ENCODE results near the gene PHLDA1.

The PHLDA1 gene

DNA sequence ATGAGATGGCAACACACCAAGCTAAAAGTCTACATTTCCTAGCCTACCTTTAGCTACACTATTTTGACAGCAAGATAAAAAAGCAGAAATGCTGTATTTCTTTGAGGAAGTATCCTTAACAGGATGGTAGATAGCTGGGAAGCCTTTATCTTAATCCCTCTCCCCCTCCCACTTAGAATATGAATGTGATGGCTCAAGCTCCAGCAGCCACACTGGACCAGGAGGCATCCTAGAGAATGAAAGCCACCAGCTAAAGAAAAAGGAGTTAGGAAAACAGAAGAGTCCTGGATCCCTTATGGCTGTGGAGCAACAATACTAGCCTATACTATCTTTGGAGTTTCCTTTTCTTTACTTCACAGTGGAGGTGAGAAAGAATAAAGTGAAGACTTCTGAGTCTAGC lies 37.8 kb upstream of the PHLDA1 start:
- FAIRE-seq (no peak), DNase-seq (ENCODE audit: insufficient read length, low spot score) (no peak)
- TF ChIP-seq POLR2A (IDR thresholded peaks at IDR 0.05; ENCODE audit: low read depth, low read length) (no peak), POU2F2 (IDR thresholded peaks at IDR 0.05; ENCODE audit: low read depth, low read length) (no peak), POLR2AphosphoS5 (IDR thresholded peaks at IDR 0.05; ENCODE audit: low read depth, low read length) (no peak), SPI1 (IDR thresholded peaks at IDR 0.05; ENCODE audit: low read depth, low read length) (no peak), PAX5 (IDR thresholded peaks at IDR 0.05; ENCODE audit: insufficient read depth, low read length, severe bottlenecking) (no peak), TAF1 (IDR thresholded peaks at IDR 0.05; ENCODE audit: low read depth, low read length) (no peak)

DNA sequence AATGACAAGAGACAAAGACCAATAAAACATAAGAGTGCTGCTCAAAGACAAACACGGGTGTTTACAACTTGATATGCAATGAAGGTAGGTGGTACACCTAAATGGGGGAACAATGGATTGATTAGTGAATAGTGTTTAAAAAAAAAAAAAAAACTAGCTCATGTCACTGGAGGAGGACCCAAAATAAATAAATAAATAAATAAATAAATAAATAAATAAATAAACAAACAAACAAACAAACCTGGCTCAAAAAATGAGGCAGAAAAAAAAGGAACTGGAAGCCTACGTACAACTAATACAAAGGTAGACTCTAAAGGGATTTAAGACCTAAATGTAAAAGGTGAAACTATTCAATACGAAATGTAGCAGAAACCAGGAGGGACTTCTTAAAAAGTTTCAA lies 34.3 kb upstream of the PHLDA1 start:
- TF ChIP-seq PAX5 (IDR thresholded peaks at IDR 0.05; ENCODE audit: insufficient read depth, low read length, severe bottlenecking) = no peak
- TF ChIP-seq POLR2AphosphoS5 (IDR thresholded peaks at IDR 0.05; ENCODE audit: low read depth, low read length) = no peak
- no peak for TF ChIP-seq POLR2A (IDR thresholded peaks at IDR 0.05; ENCODE audit: low read depth, low read length)
- no peak for TF ChIP-seq TAF1 (IDR thresholded peaks at IDR 0.05; ENCODE audit: low read depth, low read length)
- TF ChIP-seq POU2F2 (IDR thresholded peaks at IDR 0.05; ENCODE audit: low read depth, low read length) = no peak
- TF ChIP-seq SPI1 (IDR thresholded peaks at IDR 0.05; ENCODE audit: low read depth, low read length) = no peak
- DNase-seq (ENCODE audit: insufficient read length, low spot score) = no peak
- FAIRE-seq = no peak

DNA sequence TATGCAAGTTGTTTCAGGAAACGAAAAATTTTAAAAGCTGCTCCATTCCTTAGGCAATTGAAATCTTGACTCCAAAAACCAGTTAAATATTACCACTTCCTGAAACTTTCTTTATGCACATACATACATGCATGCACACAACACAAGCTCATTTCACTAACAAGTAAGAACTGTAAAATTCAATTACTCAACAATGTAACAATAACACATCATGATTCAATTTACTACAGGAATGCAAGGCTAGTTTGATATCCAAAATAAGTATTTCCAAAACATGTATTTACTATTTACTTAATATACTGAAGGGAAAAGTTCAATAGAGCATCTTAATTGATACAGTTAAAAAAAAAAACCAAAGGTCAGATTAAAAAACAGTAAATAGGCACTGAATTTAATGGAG lies 33.3 kb upstream of the PHLDA1 start:
- FAIRE-seq = no peak
- no peak for DNase-seq (ENCODE audit: insufficient read length, low spot score)
- TF ChIP-seq POU2F2 (IDR thresholded peaks at IDR 0.05; ENCODE audit: low read depth, low read length) = no peak
- no peak for TF ChIP-seq TAF1 (IDR thresholded peaks at IDR 0.05; ENCODE audit: low read depth, low read length)
- TF ChIP-seq POLR2A (IDR thresholded peaks at IDR 0.05; ENCODE audit: low read depth, low read length) = no peak
- no peak for TF ChIP-seq SPI1 (IDR thresholded peaks at IDR 0.05; ENCODE audit: low read depth, low read length)
- TF ChIP-seq POLR2AphosphoS5 (IDR thresholded peaks at IDR 0.05; ENCODE audit: low read depth, low read length) = no peak
- TF ChIP-seq PAX5 (IDR thresholded peaks at IDR 0.05; ENCODE audit: insufficient read depth, low read length, severe bottlenecking) = no peak

DNA sequence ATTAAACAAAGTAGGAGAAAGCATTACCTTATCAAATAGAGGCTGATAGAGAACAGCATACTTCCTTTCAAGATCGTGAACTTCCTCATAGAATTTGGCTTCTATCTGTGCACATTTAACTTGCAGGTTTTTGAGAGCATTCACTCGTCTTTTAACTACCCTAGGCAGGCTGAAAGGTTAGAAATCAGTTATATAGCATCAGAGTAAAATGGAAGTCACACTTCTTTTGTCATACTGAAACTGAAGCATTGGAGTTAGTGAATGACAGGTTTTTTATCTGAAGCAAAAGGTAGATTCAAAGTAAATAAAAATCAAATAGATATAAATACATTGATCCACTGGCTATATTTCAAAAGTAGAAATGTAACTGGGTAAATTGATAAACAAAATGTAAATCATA lies 28.5 kb upstream of the PHLDA1 start:
- FAIRE-seq (peak; percentile 20), DNase-seq (ENCODE audit: insufficient read length, low spot score) (no peak)
- TF ChIP-seq POU2F2 (IDR thresholded peaks at IDR 0.05; ENCODE audit: low read depth, low read length) (no peak), POLR2A (IDR thresholded peaks at IDR 0.05; ENCODE audit: low read depth, low read length) (no peak), POLR2AphosphoS5 (IDR thresholded peaks at IDR 0.05; ENCODE audit: low read depth, low read length) (no peak), TAF1 (IDR thresholded peaks at IDR 0.05; ENCODE audit: low read depth, low read length) (no peak), PAX5 (IDR thresholded peaks at IDR 0.05; ENCODE audit: insufficient read depth, low read length, severe bottlenecking) (no peak), SPI1 (IDR thresholded peaks at IDR 0.05; ENCODE audit: low read depth, low read length) (no peak)

DNA sequence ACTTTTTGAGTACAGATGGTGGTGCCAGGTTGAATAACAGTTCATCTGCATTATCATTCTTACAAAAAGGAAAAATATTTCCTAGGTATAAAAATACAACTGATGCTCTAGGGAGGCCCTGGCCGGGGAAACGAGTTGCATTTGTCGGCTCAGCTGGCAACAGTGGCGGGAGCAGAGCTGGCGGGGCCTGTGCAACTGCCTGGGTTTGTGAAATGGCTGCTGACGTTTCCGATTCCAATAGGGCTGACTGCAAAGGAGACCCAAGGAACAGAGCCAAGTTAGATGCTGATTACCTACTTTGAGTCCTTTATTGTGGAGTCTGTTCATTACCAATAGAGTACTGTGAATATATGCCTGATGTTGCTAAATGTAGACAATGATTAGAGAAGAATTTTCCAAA lies 25.8 kb upstream of the PHLDA1 start:
- TF ChIP-seq POLR2AphosphoS5 (IDR thresholded peaks at IDR 0.05; ENCODE audit: low read depth, low read length) = no peak
- TF ChIP-seq SPI1 (IDR thresholded peaks at IDR 0.05; ENCODE audit: low read depth, low read length) = no peak
- no peak for TF ChIP-seq PAX5 (IDR thresholded peaks at IDR 0.05; ENCODE audit: insufficient read depth, low read length, severe bottlenecking)
- TF ChIP-seq POU2F2 (IDR thresholded peaks at IDR 0.05; ENCODE audit: low read depth, low read length) = no peak
- no peak for TF ChIP-seq POLR2A (IDR thresholded peaks at IDR 0.05; ENCODE audit: low read depth, low read length)
- TF ChIP-seq TAF1 (IDR thresholded peaks at IDR 0.05; ENCODE audit: low read depth, low read length) = no peak
- DNase-seq (ENCODE audit: insufficient read length, low spot score) (no peak), FAIRE-seq (no peak)

DNA sequence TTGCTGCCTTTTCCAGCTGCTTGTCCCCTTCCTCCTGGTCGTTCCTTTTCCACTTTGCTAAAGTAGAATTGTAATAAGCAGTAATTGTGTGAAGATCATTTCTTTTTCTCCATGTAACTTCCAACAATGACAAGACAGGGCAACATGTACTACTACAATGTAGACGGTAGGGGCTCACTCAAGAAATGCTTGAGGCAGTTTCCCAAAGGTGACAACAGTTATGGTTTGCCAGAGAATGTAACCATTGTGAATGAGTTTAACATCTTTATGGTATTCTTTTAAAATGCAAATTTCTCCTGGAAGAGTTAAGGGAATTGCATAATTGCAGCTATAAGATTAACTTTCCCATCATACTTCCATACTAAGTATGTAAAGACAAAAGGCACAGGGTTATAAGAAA lies 23.8 kb upstream of the PHLDA1 start:
- TF ChIP-seq PAX5 (IDR thresholded peaks at IDR 0.05; ENCODE audit: insufficient read depth, low read length, severe bottlenecking) (no peak), SPI1 (IDR thresholded peaks at IDR 0.05; ENCODE audit: low read depth, low read length) (no peak), POU2F2 (IDR thresholded peaks at IDR 0.05; ENCODE audit: low read depth, low read length) (no peak), POLR2A (IDR thresholded peaks at IDR 0.05; ENCODE audit: low read depth, low read length) (no peak), TAF1 (IDR thresholded peaks at IDR 0.05; ENCODE audit: low read depth, low read length) (no peak), POLR2AphosphoS5 (IDR thresholded peaks at IDR 0.05; ENCODE audit: low read depth, low read length) (no peak)
- FAIRE-seq (no peak), DNase-seq (ENCODE audit: insufficient read length, low spot score) (no peak)

DNA sequence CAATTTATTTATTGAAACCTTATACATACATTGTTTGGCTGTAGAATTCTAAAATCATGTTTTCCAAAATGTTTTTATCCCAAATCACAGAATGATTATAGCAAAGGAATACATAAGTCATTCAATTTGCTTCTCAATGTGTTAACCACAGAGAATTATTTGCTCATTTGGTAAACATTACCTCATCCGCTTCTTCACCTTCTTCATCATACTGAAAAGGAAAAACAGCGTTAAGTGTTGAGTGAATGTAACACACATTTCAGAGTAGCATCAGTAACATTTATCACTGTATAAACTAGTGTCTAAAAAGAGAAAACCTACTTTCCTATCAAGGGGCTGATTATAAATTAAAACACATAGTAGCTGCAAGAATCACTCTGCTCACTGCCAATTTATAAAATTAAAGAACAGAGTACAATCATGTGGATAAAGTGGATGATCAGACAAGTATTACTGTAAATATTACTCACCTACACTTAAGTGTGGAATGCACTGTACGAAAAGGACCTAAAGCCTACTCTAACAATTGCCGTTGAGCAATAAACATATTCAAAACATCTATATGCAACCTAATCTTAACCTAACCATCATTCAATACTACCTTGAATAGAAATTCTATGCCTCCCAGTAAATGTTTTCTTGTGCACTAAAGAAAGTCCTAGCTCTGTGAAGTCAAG lies 18.1 kb upstream of the PHLDA1 start:
- TF ChIP-seq POLR2A (IDR thresholded peaks at IDR 0.05; ENCODE audit: low read depth, low read length) (no peak), POLR2AphosphoS5 (IDR thresholded peaks at IDR 0.05; ENCODE audit: low read depth, low read length) (no peak), POU2F2 (IDR thresholded peaks at IDR 0.05; ENCODE audit: low read depth, low read length) (no peak), SPI1 (IDR thresholded peaks at IDR 0.05; ENCODE audit: low read depth, low read length) (no peak), TAF1 (IDR thresholded peaks at IDR 0.05; ENCODE audit: low read depth, low read length) (no peak), PAX5 (IDR thresholded peaks at IDR 0.05; ENCODE audit: insufficient read depth, low read length, severe bottlenecking) (no peak)
- DNase-seq (ENCODE audit: insufficient read length, low spot score) (no peak), FAIRE-seq (peak; percentile 40)

DNA sequence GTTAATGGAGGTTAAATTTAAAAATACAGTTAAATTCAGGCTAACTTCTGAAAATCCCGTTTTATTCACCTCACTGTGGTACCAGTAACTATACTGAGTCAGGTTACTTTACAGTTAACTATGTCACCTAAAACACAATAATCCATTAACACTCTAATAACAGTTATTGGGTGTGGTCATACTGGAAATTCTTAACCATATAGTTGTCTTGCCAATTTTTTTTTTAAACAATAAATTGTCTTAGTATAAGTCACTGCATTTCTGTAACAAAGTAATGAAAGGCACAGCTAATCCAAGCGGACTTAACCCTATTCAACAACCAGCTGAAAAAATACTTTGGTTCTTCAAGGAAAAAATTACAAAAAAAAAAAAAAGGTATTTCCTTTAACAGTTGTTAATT lies 16.2 kb upstream of the PHLDA1 start:
- DNase-seq (ENCODE audit: insufficient read length, low spot score) = no peak
- FAIRE-seq = peak; percentile 56
- TF ChIP-seq POLR2AphosphoS5 (IDR thresholded peaks at IDR 0.05; ENCODE audit: low read depth, low read length) = no peak
- TF ChIP-seq POU2F2 (IDR thresholded peaks at IDR 0.05; ENCODE audit: low read depth, low read length) = no peak

DNA sequence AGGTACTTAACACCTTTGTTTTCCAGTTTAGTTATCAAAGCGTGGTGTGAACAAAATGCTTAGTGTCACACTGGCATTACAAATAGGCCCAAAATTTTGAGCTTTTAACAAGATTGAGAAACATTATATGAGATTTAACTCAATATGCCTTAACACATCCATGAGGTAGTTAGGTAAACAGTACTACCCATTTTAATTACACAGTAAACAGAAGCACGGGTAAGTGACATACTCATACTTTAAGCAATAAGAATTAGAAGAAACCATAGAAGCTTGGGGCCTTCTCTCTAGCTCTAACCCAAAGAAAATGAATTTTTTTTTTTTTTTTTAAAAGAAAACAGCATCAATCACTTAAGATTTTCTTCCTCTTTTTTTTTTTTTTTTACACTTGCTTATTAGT lies 15.5 kb upstream of the PHLDA1 start:
- FAIRE-seq = no peak
- no peak for TF ChIP-seq POLR2A (IDR thresholded peaks at IDR 0.05; ENCODE audit: low read depth, low read length)
- no peak for TF ChIP-seq POLR2AphosphoS5 (IDR thresholded peaks at IDR 0.05; ENCODE audit: low read depth, low read length)
- no peak for TF ChIP-seq PAX5 (IDR thresholded peaks at IDR 0.05; ENCODE audit: insufficient read depth, low read length, severe bottlenecking)
- DNase-seq (ENCODE audit: insufficient read length, low spot score) = no peak

DNA sequence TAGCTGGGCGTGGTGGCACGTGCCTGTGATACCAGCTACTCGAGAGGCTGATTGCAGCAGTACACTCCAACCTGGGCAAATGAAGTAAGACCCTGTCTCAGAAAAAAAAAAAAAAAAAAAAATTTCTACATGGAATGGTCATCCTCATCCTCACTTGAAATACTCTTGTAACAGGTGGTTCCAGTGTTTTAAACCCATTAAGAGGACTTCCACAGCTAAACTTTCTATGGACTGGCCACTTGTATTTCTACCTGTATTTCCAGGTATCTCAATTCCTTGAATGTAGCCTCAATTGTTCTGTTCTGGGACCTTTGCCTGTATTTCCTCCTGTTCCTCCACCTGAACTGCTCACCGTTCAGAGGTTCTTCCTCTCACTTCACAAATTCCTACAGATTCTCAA lies 11.8 kb upstream of the PHLDA1 start:
- TF ChIP-seq POLR2AphosphoS5 (IDR thresholded peaks at IDR 0.05; ENCODE audit: low read depth, low read length) (no peak; the same call in 1 of the 2 replicates), POLR2A (IDR thresholded peaks at IDR 0.05; ENCODE audit: low read depth, low read length) (0 out of 2 replicates have a peak, but pooled peaks have one; percentile 27), POU2F2 (IDR thresholded peaks at IDR 0.05; ENCODE audit: low read depth, low read length) (no peak), PAX5 (IDR thresholded peaks at IDR 0.05; ENCODE audit: insufficient read depth, low read length, severe bottlenecking) (no peak)
- FAIRE-seq (no peak), DNase-seq (ENCODE audit: insufficient read length, low spot score) (no peak)
